ENCODE results near the gene HGD. TPM values are rescaled to one million over a fixed set of nuclear protein-coding genes. Genes with fewer than 3 reads are reported as not detected.
"Not testable (repeated sequence)": the region's sequence is repeated elsewhere in the genome, so short reads cannot be mapped to it uniquely, and the experiment has no call there.

The HGD gene
- total and polyA plus RNA-seq, 4 donors = 1.8 to 2.6 (median 2.3) TPM

DNA sequence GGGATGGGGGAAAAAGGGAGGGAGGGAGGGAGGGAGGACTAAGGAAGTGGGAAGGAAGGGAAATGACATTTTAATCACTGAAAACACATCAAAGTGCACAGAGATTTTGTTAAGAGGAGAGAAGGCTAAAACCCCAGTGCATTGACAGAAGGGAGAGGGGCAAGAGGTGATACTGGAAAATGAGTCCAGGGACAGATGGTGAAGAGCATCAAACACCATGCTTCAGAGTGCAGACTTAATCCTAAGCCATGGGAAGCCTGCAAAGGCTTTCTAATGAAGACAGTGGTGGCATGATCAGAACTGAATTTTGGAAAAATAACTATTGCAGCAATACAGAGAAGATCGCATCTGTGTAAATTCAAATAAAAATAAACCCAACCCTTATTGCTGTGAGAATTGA lies 41.8 kb downstream of the HGD start:
- no peak for DNase-seq
- no peak overlapping the region for H3K9ac ChIP-seq (ENCODE audit: insufficient read depth in 1 of 2, low read length in 2 of 2)
- TF ChIP-seq, protein P1, sequence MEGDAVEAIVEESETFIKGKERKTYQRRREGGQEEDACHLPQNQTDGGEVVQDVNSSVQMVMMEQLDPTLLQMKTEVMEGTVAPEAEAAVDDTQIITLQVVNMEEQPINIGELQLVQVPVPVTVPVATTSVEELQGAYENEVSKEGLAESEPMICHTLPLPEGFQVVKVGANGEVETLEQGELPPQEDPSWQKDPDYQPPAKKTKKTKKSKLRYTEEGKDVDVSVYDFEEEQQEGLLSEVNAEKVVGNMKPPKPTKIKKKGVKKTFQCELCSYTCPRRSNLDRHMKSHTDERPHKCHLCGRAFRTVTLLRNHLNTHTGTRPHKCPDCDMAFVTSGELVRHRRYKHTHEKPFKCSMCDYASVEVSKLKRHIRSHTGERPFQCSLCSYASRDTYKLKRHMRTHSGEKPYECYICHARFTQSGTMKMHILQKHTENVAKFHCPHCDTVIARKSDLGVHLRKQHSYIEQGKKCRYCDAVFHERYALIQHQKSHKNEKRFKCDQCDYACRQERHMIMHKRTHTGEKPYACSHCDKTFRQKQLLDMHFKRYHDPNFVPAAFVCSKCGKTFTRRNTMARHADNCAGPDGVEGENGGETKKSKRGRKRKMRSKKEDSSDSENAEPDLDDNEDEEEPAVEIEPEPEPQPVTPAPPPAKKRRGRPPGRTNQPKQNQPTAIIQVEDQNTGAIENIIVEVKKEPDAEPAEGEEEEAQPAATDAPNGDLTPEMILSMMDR (IDR thresholded peaks at IDR 0.05; ENCODE audit: control extremely low read depth, extremely low read depth) = no peak
- no peaks in the 10 kb centered on the region for H3K9me3 ChIP-seq (ENCODE audit: control insufficient read depth in 4 of 4, insufficient read depth in 3 of 4, low read length in 3 of 4)
- ATAC-seq (ENCODE audit: insufficient read depth, low FRiP score) = no peak
- 97 to 100% methylated on average over 1 of the region's 1 CpG for WGBS, 2 donors
- H3K4me3 ChIP-seq = no peak overlapping the region
- H3K27me3 ChIP-seq (ENCODE audit: control insufficient read depth in 3 of 3, insufficient read depth in 3 of 3, low read length in 2 of 3) = no peaks in the 10 kb centered on the region
- H3K36me3 ChIP-seq (ENCODE audit: control insufficient read depth in 4 of 4, insufficient read depth in 4 of 4, low read length in 4 of 4) = no peaks in the 10 kb centered on the region
- no peak overlapping the region for H3K27ac ChIP-seq (ENCODE audit: low read depth in 1 of 2, low read length in 1 of 2)
- no peaks in the 10 kb centered on the region for H3K4me1 ChIP-seq (ENCODE audit: control insufficient read depth in 5 of 5, insufficient read depth in 5 of 5, low read length in 5 of 5)

DNA sequence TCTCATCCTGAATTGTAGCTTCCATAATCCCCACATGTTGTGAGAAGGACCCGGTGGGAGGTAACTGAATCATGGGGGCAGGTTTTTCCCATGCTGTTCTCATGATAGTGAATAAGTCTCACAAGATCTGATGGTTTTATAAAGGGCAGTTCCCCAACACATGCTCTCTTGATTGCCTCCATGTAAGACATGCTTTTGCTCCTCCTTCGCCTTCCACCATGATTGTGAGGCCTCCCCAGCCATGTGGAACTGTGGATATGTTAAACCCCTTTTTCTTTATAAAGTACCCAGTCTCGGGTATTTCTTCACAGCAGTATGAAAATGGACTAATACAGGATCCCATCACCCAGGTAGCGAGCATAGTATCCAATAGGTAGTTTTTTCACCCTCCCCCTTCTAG lies 43.2 kb downstream of the HGD start:
- not testable (repeated sequence) for H3K9ac ChIP-seq (ENCODE audit: insufficient read depth in 1 of 2, low read length in 2 of 2); H3K36me3 ChIP-seq (ENCODE audit: control insufficient read depth in 4 of 4, insufficient read depth in 4 of 4, low read length in 4 of 4); H3K4me3 ChIP-seq; H3K27me3 ChIP-seq (ENCODE audit: control insufficient read depth in 3 of 3, insufficient read depth in 3 of 3, low read length in 2 of 3); H3K27ac ChIP-seq (ENCODE audit: low read depth in 1 of 2, low read length in 1 of 2); H3K9me3 ChIP-seq (ENCODE audit: control insufficient read depth in 4 of 4, insufficient read depth in 3 of 4, low read length in 3 of 4); H3K4me1 ChIP-seq (ENCODE audit: control insufficient read depth in 5 of 5, insufficient read depth in 5 of 5, low read length in 5 of 5); ATAC-seq (ENCODE audit: insufficient read depth, low FRiP score); DNase-seq
- WGBS, 2 donors = 96% methylated on average over 4 of the region's 4 CpGs

DNA sequence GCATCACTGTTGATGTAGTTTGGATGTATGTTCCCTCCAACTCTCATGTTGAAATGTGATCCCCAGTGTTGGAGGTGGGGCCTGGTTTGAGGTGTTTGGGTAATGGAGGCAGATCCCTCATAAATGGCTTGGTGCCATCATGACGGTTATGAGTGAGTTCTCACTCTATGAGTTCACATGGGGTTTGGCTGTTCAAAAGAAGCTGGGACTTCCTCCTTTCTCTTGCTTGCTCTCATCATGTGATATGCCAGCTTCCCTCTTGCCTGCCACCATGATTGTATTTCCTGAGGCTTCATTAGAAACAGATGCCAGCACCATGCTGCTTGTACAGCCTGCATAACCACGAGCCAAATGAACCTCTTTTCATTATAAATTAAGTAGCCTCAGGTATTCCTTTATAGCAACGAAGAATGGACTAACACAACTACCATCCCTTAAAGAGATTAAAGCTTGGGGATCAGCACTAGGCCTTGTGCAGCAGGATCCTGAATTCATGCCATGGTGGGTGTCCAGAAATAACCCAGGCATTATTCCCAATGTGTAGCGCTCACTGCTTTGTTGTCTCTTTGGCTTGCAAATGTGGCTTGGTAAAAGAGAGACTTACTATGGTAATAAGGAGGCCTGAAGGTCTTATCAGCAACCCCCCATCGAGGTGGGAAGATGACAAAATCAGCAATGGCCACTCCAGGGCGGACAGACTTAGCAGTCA lies 44.0 kb downstream of the HGD start:
- peak in 1 of 3 donors; percentile 2 for DNase-seq
- TF ChIP-seq, protein P1 (IDR thresholded peaks at IDR 0.05; ENCODE audit: control extremely low read depth, extremely low read depth) = no peak
- H3K9me3 ChIP-seq (ENCODE audit: control insufficient read depth in 4 of 4, insufficient read depth in 3 of 4, low read length in 3 of 4) = no peaks in the 10 kb centered on the region
- 78 to 80% methylated on average over 6 of the region's 6 CpGs for WGBS, 2 donors
- no peaks in the 10 kb centered on the region for H3K4me1 ChIP-seq (ENCODE audit: control insufficient read depth in 5 of 5, insufficient read depth in 5 of 5, low read length in 5 of 5)
- ATAC-seq (ENCODE audit: insufficient read depth, low FRiP score) = no peak
- no peaks in the 10 kb centered on the region for H3K36me3 ChIP-seq (ENCODE audit: control insufficient read depth in 4 of 4, insufficient read depth in 4 of 4, low read length in 4 of 4)
- H3K27me3 ChIP-seq (ENCODE audit: control insufficient read depth in 3 of 3, insufficient read depth in 3 of 3, low read length in 2 of 3) = no peaks in the 10 kb centered on the region
- H3K4me3 ChIP-seq = no peak overlapping the region
- H3K9ac ChIP-seq (ENCODE audit: insufficient read depth in 1 of 2, low read length in 2 of 2) = no peak overlapping the region
- H3K27ac ChIP-seq (ENCODE audit: low read depth in 1 of 2, low read length in 1 of 2) = no peak overlapping the region

DNA sequence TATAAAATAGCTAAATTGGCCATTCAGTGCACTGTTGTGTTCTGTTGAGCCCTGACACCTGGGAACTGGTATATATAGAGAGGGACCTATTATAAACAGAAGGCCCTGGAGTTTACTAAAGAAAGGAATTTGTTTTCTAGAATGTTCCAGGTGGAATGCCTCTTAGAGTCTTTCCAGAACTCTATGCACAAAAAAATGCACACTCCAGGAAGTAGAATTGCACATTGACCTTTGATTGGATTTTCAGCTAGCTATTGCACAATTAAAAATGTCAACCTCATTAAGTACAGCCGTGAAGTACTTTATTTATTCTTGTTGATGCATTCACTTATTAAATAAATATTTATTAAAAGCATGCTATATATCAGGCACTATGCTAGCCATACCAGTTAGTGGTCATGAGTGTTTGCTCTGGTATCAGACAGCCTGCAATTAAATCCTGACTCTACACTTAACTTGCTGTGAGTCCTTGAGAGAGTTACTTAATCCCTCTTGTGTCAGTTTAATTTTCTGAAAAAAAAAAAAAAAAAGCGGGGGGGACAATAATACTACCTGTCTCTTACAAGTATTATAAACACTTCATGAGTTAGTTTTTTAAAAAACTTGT lies 45.1 kb downstream of the HGD start:
- Histone ChIP-seq H3K27ac (ENCODE audit: low read depth in 1 of 2, low read length in 1 of 2) (no peak overlapping the region), H3K36me3 (ENCODE audit: control insufficient read depth in 4 of 4, insufficient read depth in 4 of 4, low read length in 4 of 4) (no peaks in the 10 kb centered on the region), H3K4me1 (ENCODE audit: control insufficient read depth in 5 of 5, insufficient read depth in 5 of 5, low read length in 5 of 5) (no peaks in the 10 kb centered on the region), H3K9me3 (ENCODE audit: control insufficient read depth in 4 of 4, insufficient read depth in 3 of 4, low read length in 3 of 4) (no peaks in the 10 kb centered on the region), H3K27me3 (ENCODE audit: control insufficient read depth in 3 of 3, insufficient read depth in 3 of 3, low read length in 2 of 3) (no peaks in the 10 kb centered on the region), H3K4me3 (no peak overlapping the region), H3K9ac (ENCODE audit: insufficient read depth in 1 of 2, low read length in 2 of 2) (no peak overlapping the region)
- ATAC-seq (ENCODE audit: insufficient read depth, low FRiP score) = peak; percentile 63
- peak in 1 of 3 donors; percentile 2 for DNase-seq
- TF ChIP-seq, protein P1 (IDR thresholded peaks at IDR 0.05; ENCODE audit: control extremely low read depth, extremely low read depth) = no peak
- WGBS, 2 donors = 47 to 75% methylated on average over 2 of the region's 2 CpGs

All from lung (tissue), 12 donors.